Activated T-helper 17 cell treated with anti-CD3 and anti-CD28 coated beads, Interleukin-2, amount 50 U/mL, for 72 hours (primary cell): ENCODE results near the gene SRSF5. TPM values are rescaled to one million over a fixed set of nuclear protein-coding genes. Genes with fewer than 3 reads are reported as not detected.
"Not testable (repeated sequence)": the region's sequence is repeated elsewhere in the genome, so short reads cannot be mapped to it uniquely, and the experiment has no call there.

Experiments used
- ATAC-seq: fragments of 150-1000 bp; cut with Tn5 transposase; replicated peaks from 2 replicates; pipeline ENCODE4 v1.10.0; 2021; ENCODE audit warnings: mild to moderate bottlenecking, moderate library complexity
- H3K27ac Mint-ChIP-seq: one replicate; pipeline ENCODE4 v1.8.0; 2022; ENCODE audit warnings: mixed read lengths
- H3K27me3 Mint-ChIP-seq: one replicate; pipeline ENCODE4 v1.8.0; 2022; ENCODE audit warnings: mixed read lengths
- H3K36me3 Mint-ChIP-seq: one replicate; pipeline ENCODE4 v1.8.0; 2022; ENCODE audit warnings: low read depth, mild to moderate bottlenecking, mixed read lengths
- H3K4me1 Mint-ChIP-seq: one replicate; pipeline ENCODE4 v1.8.0; 2022; ENCODE audit warnings: mixed read lengths
- H3K4me3 Mint-ChIP-seq: one replicate; pipeline ENCODE4 v1.8.0; 2022; ENCODE audit warnings: mild to moderate bottlenecking, mixed read lengths
- H3K9me3 Mint-ChIP-seq: one replicate; pipeline ENCODE4 v1.8.0; 2022; ENCODE audit warnings: mixed read lengths
- total RNA-seq, 2 donors: library from RNA; stranded (reverse); gene quantifications; one replicate each; pipeline ENCODE4 v1.2.3, GENCODE V29; 2022

SRSF5 gene
- total RNA-seq = 100 to 1,000 TPM; 280 to 368 TPM

DNA sequence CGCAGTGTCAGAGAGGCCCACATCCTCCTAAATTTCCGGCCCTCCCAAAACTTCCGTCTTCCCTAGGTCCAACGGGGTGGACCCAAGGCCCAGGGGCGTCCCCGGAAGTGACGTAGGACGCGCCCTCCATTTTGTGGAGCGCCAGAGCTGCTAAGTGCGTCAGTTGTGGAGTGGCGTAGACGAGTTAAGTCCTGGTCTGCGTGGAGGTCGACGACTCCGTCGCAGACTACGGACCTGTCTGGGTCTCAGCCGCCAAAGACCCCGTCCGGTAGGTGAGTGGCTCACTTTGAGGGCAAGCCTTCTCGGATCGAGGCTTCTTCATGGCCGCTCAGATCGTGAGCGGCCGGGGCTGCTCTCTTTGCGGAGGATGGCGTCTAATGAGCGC is at the start of gene SRSF5:
TSS of gene SRSF5 (plus strand) at position 159 of the 385 bp plus-strand sequence. CDS start 1,015 bp downstream, outside the sequence.
- ATAC-seq = peak; percentile 83
- H3K9me3 Mint-ChIP-seq = peaks cover 3% of the 10 kb centered on the region
- H3K4me3 Mint-ChIP-seq = peak within 1 kb of the TSS; percentile 99
- H3K36me3 Mint-ChIP-seq = peaks cover 56% of the 10 kb centered on the region
- peak within 1 kb of the TSS; percentile 100 for H3K27ac Mint-ChIP-seq
- H3K4me1 Mint-ChIP-seq = peaks cover 50% of the 10 kb centered on the region
- H3K27me3 Mint-ChIP-seq = no peaks in the 10 kb centered on the region

DNA sequence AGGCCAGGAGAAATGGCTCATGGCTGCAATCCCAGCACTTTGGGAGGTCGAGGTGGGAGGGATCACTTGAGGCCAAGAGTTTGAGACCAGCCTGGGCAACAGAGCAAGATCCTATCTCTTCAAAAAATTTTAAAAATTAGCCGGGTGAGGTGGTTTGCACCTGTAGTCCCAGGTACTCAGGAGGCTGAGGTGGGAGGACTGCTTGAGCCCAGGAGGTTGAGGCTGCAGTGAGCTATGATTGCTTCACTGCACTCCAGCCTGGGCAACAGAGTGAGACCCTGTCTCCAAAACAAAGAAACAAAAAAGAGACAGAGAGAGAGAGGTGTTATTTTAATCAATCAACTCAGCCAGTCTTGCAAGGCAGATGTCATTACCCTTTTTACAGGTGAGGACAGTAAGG is 48.3 kb upstream of the SRSF5 start:
- peak overlapping the region; percentile 71 for H3K27ac Mint-ChIP-seq
- H3K4me1 Mint-ChIP-seq = peaks cover 14% of the 10 kb centered on the region
- H3K4me3 Mint-ChIP-seq, ATAC-seq, H3K9me3 Mint-ChIP-seq, H3K27me3 Mint-ChIP-seq: not testable (repeated sequence)
- H3K36me3 Mint-ChIP-seq = peaks cover 35% of the 10 kb centered on the region

DNA sequence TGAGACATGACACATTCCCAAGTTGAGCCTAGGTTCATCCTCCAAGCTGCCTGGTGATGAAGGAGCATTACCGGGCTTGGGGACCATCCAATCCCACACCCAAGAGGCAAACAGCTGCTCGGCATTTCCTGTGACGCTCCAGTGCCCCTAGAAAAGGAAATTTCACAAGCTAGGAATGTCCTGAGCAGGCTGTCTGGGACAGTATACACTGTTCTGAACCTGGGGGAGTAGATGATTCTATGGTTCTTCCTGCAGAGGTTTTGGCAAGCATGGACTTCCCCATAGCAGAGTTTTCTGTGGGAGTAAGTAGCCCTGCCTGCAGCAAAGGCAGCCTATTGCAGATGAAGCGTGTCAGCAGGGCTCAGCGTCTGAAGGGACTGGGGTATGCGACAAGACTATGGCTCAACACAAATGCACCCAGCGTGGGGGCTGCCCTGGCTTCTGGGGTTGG is 47.4 kb upstream of the SRSF5 start:
- H3K4me1 Mint-ChIP-seq = peaks cover 14% of the 10 kb centered on the region
- H3K27me3 Mint-ChIP-seq = no peaks in the 10 kb centered on the region
- H3K27ac Mint-ChIP-seq = peak overlapping the region; percentile 71
- no peak for ATAC-seq
- no peak overlapping the region for H3K4me3 Mint-ChIP-seq
- H3K36me3 Mint-ChIP-seq = peaks cover 26% of the 10 kb centered on the region
- H3K9me3 Mint-ChIP-seq = no peaks in the 10 kb centered on the region

DNA sequence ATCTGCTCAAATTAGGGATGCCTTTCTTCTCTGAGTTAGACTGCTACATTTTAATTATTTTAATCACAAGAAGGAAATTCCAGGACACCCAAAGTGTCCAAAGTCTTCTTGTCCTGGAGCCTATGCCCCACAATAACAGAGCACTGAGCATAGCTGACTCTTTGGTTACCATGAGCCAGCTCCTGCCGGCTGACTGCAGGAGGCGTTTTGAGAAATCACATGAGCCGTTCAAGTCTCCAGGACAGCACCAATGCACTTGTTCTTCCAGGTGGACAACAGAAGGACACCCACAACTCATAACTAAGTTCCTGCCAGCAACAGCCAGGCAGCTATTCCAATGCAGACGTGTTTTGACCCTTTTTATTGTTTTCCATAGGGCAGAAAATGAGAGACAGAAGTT is 46.0 kb upstream of the SRSF5 start:
- no peak overlapping the region for H3K27ac Mint-ChIP-seq
- H3K36me3 Mint-ChIP-seq = peaks cover 12% of the 10 kb centered on the region
- H3K9me3 Mint-ChIP-seq = no peaks in the 10 kb centered on the region
- H3K4me1 Mint-ChIP-seq = peaks cover 12% of the 10 kb centered on the region
- no peak for ATAC-seq
- H3K4me3 Mint-ChIP-seq = no peak overlapping the region
- no peaks in the 10 kb centered on the region for H3K27me3 Mint-ChIP-seq

DNA sequence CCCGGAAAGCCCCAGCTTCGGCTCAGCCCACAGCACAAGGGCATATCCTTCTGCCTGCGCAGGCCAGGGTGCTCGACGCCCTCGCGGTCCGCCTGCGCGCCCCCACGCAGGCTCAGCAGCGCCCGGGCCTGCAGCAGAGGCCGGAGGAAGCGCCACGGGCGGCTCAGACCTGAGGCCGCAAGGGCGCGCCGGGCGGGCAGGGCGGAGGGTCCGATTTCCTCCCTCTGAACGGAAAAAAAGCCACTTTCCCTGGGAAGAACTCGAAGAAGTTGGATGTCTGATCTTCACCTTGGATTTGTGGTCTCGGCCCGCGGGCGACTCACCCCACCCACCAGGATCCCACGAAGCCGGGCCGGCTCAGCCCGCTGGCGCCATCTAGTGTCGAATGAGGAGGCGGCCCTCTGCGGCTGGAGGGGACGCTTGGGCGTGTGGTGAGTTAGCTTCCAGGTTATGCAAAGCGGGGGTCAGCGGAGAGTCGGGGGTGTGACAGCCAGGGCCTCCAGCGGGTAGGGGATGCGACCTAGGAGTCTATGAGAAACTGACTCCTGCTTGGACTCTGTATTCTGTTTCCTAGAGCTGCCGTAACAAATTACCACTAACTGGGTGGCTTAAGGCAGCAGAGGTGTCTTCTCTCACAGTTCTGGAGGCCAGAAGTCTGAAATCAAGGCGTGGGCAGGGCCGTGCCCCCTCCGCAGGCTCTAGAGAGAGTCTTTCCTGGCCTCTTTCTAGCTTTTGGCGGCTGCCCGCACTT is 40.0 kb upstream of the SRSF5 start:
- H3K36me3 Mint-ChIP-seq = no peaks in the 10 kb centered on the region
- peak overlapping the region; percentile 77 for H3K4me3 Mint-ChIP-seq
- H3K27me3 Mint-ChIP-seq = no peaks in the 10 kb centered on the region
- peak; percentile 92 for ATAC-seq
- H3K4me1 Mint-ChIP-seq = peaks cover 25% of the 10 kb centered on the region
- peak overlapping the region; percentile 89 for H3K27ac Mint-ChIP-seq
- no peaks in the 10 kb centered on the region for H3K9me3 Mint-ChIP-seq

DNA sequence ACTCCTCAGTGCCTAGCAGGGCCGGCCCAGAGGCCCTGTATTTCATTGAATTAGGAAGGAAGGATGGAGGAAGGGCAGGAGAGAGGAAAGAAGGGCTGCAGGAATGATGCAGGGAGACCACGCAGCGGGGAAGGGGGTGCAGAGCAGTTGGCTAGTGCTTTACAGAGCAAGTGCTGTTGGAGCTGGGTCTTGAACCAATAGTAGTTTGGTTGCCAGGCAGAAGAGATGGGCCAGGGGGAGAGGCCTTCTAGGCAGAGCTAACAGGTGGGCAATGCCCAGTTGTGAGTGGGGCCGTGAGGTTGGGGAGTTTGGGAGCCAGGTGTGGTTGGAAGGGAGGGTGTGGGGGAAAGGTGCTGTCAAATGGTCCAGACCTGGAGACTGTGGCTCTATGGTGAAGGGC is 39.1 kb upstream of the SRSF5 start:
- Mint-ChIP-seq H3K27me3 (no peaks in the 10 kb centered on the region), H3K4me1 (peaks cover 25% of the 10 kb centered on the region), H3K36me3 (no peaks in the 10 kb centered on the region), H3K9me3 (no peaks in the 10 kb centered on the region), H3K27ac (peak overlapping the region; percentile 89), H3K4me3 (peak overlapping the region; percentile 77)
- ATAC-seq = no peak

DNA sequence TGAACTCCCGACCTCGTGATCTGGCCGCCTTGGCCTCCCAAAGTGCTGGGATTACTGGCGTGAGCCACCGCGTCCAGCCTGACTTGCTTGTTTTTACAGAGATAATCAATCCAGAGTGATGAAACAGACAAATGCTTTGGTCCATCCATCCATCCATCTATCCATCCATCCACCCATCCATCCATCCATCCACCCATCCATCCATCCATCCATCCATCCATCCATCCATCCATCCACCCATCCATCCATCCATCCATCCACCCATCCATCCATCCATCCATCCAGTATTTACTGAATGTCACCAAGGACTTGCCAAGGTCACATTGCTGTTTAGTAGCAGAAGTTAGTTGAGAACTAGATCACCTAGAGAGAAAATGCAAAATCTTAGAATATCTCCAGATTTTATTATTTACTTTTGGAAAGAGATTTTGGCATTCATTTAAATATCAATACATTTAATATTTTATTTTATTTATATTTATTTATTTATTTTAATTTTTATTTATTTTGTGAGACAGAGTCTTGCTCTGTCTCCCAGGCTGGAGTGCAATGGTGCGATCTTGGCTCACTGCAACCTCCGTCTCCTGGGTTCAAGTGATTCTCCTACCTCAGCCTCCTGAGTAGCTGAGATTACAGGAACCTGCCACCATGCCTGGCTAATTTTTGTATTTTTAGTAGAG is 34.9 kb upstream of the SRSF5 start:
- peaks cover 18% of the 10 kb centered on the region for H3K4me1 Mint-ChIP-seq
- not testable (repeated sequence) for ATAC-seq, H3K4me3 Mint-ChIP-seq, H3K36me3 Mint-ChIP-seq, H3K27ac Mint-ChIP-seq, H3K9me3 Mint-ChIP-seq, H3K27me3 Mint-ChIP-seq

DNA sequence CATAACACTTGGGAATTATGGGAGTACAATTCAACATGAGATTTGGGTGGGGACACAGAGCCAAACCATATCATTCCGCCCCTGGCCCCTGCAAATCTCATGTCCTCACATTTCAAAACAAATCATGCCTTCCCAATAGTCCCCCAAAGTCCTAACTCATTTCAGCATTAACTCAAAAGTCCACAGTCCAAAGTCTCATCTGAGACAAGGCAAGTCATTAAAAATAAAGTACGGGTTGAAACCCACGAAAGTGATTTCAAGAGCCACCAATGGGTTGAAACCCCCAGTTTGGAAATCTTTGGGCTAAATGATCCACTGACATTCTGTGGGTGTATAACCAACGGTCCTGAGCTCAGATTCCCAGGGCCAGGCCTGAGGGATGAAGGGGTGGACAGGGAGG is 30.5 kb upstream of the SRSF5 start:
- not testable (repeated sequence) for H3K4me1 Mint-ChIP-seq, H3K27me3 Mint-ChIP-seq, H3K36me3 Mint-ChIP-seq, H3K27ac Mint-ChIP-seq, ATAC-seq, H3K4me3 Mint-ChIP-seq, H3K9me3 Mint-ChIP-seq

DNA sequence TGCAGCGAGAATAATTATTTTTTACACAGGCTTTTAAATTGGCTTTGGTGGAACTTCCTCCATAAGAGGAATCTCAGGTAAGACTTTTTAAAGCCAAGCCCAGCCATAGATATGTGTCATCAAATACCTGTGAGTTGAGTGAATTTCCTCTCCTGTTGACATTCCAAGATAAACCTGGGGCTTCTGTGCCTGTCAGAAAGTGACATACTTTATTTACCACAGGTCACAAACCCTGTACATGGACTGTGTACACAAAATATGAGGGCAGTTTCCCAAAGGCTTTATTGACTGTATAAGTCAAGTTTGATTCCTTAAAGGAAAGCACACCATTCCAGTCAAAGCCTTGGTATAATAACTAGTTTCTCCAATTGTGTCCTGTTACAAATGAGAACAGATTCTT is 25.9 kb upstream of the SRSF5 start:
- ATAC-seq = no peak
- no peaks in the 10 kb centered on the region for H3K36me3 Mint-ChIP-seq

DNA sequence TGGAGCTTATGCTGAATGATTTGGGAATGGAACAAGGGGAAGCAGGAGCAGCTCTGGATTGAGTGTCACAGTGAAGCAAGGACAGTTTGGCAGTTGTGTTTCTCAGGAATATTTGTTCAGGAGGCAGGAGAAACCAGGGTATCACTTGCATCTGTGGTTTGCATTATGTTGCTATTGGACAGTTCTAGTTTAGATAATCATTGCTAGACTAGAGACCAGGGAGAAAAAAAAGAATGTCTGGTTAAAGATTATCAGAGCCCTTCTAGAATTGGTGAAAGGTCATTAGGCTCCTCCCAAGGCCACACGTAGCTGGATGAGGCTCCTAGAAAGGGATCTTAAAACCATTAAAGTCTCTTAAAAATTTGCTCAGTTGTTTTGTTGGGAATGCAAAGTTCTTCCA is 17.0 kb upstream of the SRSF5 start:
- no peaks in the 10 kb centered on the region for H3K27me3 Mint-ChIP-seq
- no peak overlapping the region for H3K27ac Mint-ChIP-seq
- H3K9me3 Mint-ChIP-seq = no peaks in the 10 kb centered on the region
- no peak overlapping the region for H3K4me3 Mint-ChIP-seq
- H3K4me1 Mint-ChIP-seq = peaks cover 6% of the 10 kb centered on the region
- no peak for ATAC-seq
- H3K36me3 Mint-ChIP-seq = no peaks in the 10 kb centered on the region

More for the DNA sequence above, 25.9 kb upstream of the SRSF5 start:
- no peak overlapping the region for H3K4me3 Mint-ChIP-seq
- no peaks in the 10 kb centered on the region for H3K9me3 Mint-ChIP-seq
- H3K27ac Mint-ChIP-seq = no peak overlapping the region
- no peaks in the 10 kb centered on the region for H3K27me3 Mint-ChIP-seq
- peaks cover 2% of the 10 kb centered on the region for H3K4me1 Mint-ChIP-seq

DNA sequence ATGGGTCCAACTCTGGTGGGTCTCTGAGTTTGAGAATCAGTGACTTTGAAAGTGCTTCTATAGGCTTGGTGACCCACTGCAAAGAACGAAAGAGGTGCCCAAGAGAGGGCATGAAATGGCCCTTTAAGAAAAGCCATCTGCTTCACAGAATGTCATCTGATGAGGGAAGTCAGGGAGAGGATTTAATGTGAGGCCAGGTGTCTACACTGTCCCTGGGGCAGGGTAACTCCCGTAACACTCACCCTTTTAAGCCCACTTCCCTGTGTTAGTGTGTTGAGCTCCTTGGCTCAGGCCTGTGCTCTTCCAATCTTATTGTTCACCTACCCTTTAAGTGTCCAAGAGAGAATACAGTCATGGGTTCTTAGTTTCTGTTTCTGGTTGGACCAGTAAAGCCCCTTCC is 16.4 kb upstream of the SRSF5 start:
- Mint-ChIP-seq H3K9me3 (no peaks in the 10 kb centered on the region), H3K4me1 (peaks cover 10% of the 10 kb centered on the region), H3K4me3 (no peak overlapping the region), H3K27ac (no peak overlapping the region), H3K36me3 (no peaks in the 10 kb centered on the region), H3K27me3 (no peaks in the 10 kb centered on the region)
- no peak for ATAC-seq

DNA sequence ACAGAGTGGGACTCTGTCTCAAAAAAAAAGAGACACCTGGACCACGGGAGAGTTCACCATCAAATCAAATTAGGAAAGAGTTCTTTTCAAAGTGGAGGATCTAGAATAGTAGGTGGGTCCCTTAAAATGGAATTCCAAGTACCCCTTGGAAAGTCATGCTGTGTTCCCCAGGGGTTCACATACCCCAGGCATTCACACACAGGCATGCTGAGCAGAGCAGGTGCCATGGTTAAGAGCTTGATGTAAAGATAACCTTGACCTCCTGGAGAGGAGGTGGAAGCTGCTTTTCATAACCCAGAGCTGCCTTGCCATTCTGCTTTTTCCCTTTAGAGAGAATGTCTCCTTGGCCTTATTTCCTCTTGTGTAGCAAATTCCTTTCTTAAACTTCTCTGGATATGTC is 14.2 kb upstream of the SRSF5 start:
- H3K27ac Mint-ChIP-seq = no peak overlapping the region
- H3K9me3 Mint-ChIP-seq = no peaks in the 10 kb centered on the region
- peaks cover 4% of the 10 kb centered on the region for H3K4me1 Mint-ChIP-seq
- no peaks in the 10 kb centered on the region for H3K27me3 Mint-ChIP-seq
- H3K4me3 Mint-ChIP-seq = no peak overlapping the region
- ATAC-seq = no peak
- no peaks in the 10 kb centered on the region for H3K36me3 Mint-ChIP-seq

DNA sequence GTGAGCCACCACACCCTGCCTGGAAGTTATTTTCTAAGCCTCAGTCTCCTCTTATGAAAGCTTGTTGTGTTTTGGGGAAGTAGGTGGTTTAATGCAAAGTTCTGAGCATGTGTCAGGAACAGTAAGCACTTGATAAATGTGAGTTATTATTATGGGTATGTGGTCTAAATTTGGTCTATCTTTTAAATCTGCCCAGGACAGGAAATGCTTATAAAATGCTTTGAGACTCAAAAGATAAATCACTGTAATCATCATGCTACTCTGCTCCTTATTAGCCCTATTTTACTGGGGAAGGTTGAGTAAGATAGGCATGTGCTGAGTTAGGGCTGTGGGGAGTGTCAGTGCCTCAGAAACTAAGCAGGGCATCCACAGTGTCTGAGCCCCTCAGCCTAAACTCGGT is 13.1 kb upstream of the SRSF5 start:
- no peaks in the 10 kb centered on the region for H3K36me3 Mint-ChIP-seq
- ATAC-seq = no peak

DNA sequence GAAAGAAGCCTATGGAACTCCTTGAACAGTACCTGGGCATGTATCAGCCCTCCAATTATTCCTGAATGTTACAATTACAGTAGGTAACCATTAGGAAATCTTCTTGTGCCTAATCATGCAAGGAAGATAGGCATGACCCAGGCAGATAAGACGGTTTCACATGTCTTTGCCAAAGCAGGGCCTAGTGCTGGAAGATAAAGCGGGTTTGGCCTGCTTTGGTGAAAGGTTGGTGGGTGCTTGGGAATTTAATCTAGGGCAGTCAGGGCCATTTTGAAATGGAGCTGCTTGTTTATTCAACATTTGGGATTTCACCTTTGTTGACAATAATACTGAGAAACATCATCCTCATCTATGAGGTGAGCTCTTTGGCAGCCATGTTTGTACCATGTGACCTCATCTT is 12.5 kb upstream of the SRSF5 start:
- no peak for ATAC-seq
- H3K27ac Mint-ChIP-seq = peak overlapping the region; percentile 53

More for the DNA sequence above, 13.1 kb upstream of the SRSF5 start:
- H3K4me3 Mint-ChIP-seq = no peak overlapping the region
- no peaks in the 10 kb centered on the region for H3K27me3 Mint-ChIP-seq
- peaks cover 4% of the 10 kb centered on the region for H3K4me1 Mint-ChIP-seq
- H3K27ac Mint-ChIP-seq = peak overlapping the region; percentile 53
- H3K9me3 Mint-ChIP-seq = no peaks in the 10 kb centered on the region

DNA sequence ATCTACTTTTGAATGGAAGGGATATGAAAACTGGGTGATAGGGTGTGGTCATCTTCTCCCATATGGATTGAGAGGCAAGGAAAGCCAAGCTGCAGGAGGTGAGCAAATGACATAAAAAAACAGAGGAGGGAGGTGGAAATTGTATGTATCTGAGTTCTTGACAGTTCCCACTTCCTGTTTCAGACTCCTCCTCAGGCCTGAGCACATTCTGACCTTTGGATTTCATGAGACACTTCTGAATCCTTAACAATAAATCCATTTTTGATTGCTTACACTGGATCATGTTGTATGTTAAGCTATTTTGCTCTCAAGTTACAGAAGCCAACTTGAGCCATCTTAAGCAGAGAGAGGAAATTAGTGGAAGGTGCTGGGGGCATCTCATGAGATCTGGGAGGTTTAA is 11.6 kb upstream of the SRSF5 start:
- peak; percentile 49 for ATAC-seq
- Mint-ChIP-seq H3K4me3 (peak overlapping the region; percentile 33), H3K9me3 (no peaks in the 10 kb centered on the region), H3K27ac (peak overlapping the region; percentile 72), H3K36me3 (no peaks in the 10 kb centered on the region), H3K4me1 (peaks cover 4% of the 10 kb centered on the region), H3K27me3 (no peaks in the 10 kb centered on the region)

More for the DNA sequence above, 12.5 kb upstream of the SRSF5 start:
- peaks cover 4% of the 10 kb centered on the region for H3K4me1 Mint-ChIP-seq
- no peaks in the 10 kb centered on the region for H3K27me3 Mint-ChIP-seq
- no peaks in the 10 kb centered on the region for H3K36me3 Mint-ChIP-seq
- no peak overlapping the region for H3K4me3 Mint-ChIP-seq
- no peaks in the 10 kb centered on the region for H3K9me3 Mint-ChIP-seq
